Effector memory CD4-positive, alpha-beta T cell (primary cell): Measurements from ENCODE around the gene DLGAP4.

Experiments
- DNase-seq, 3 donors: peaks; one replicate each; pipeline ENCODE4 v3.0.0-alpha.2; 2020
- H3K27ac ChIP-seq: 2 replicates; pipeline ENCODE4 v1.7.0; 2013; ENCODE audit warnings: mild to moderate bottlenecking, low read length, moderate library complexity; ENCODE audit not compliant: insufficient read depth, poor library complexity, severe bottlenecking
- H3K27me3 ChIP-seq: replicated peaks from 2 replicates; pipeline ENCODE4 v1.7.0; 2013; ENCODE audit warnings: mild to moderate bottlenecking, low read length; ENCODE audit not compliant: insufficient read depth, control insufficient read depth, poor library complexity, severe bottlenecking
- H3K36me3 ChIP-seq: 2 replicates; pipeline ENCODE4 v1.7.0; 2013; ENCODE audit warnings: mild to moderate bottlenecking, low read length, moderate library complexity; ENCODE audit not compliant: control insufficient read depth, insufficient read depth
- H3K4me1 ChIP-seq: 2 replicates; pipeline ENCODE4 v1.7.0; 2013; ENCODE audit warnings: low read length, mild to moderate bottlenecking; ENCODE audit not compliant: control insufficient read depth, insufficient read depth, poor library complexity, severe bottlenecking
- H3K4me3 ChIP-seq: 2 replicates; pipeline ENCODE4 v1.7.0; 2013; ENCODE audit warnings: low read length, low read depth, mild to moderate bottlenecking; ENCODE audit not compliant: insufficient read depth, poor library complexity, severe bottlenecking
- H3K9me3 ChIP-seq: 2 replicates; pipeline ENCODE4 v1.7.0; 2013; ENCODE audit warnings: mild to moderate bottlenecking, low read length, moderate library complexity; ENCODE audit not compliant: control insufficient read depth

Gene DLGAP4

GRCh38 chr20:36333841-36334240, 27.7 kb downstream of the DLGAP4 start:
- H3K27ac ChIP-seq, result no peak overlapping the region
- H3K36me3 ChIP-seq, result no peaks in the 10 kb centered on the region
- H3K4me3 ChIP-seq, result no peak overlapping the region
- no peaks in the 10 kb centered on the region for H3K9me3 ChIP-seq
- H3K4me1 ChIP-seq, result no peaks in the 10 kb centered on the region
- no peak for DNase-seq
- peaks cover 8% of the 10 kb centered on the region for H3K27me3 ChIP-seq

DNA sequence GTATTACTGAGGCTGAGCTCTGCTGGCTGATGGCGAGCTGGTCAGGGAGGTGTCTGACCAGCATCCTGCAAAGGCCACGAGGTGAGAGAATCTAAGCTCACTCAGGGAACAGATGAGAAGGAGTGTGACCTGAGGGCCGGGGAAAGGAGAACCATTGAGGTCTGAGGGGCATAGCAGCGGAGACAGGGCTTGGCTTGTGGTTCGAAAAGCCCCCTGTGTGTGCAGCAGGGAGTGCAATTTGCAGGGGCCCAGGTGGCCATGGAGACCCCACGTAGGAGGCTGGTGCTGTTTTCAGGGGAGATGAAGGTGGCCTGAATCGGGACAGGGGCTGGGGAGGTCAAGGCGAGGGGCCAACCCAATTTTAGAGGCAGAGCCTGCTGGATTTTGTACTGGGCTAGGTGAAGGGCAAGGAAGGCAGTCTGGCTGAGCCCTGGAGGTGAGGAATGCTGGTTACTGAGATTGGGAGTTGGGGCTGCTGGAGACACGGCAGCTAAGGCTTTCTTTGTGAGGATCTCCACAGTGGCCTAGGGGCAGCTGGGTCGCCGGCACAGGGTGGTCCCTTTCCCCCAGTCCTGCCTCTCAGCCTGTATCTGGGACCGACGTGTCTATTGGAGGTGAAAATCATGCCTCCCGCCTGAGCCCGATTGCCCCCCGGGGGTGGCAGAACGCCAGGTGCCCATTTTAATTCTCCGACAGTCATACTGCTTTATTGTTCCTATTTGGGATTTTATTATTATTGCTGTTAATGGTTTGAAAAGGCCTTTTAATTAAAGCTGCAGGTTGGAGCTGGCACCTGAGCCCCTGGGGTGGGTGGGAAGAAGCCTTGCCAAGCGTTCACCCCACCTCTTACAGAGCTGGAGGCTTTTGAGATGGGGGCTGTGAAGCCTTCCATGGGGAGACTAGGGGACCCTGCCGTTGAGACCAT, 28.4 kb downstream of the DLGAP4 start:
- Histone ChIP-seq H3K27ac (no peak overlapping the region), H3K36me3 (no peaks in the 10 kb centered on the region), H3K4me3 (no peak overlapping the region), H3K27me3 (peaks cover 8% of the 10 kb centered on the region), H3K4me1 (no peaks in the 10 kb centered on the region), H3K9me3 (no peaks in the 10 kb centered on the region)
- DNase-seq, result no peak

- Histone ChIP-seq H3K4me1 (no peaks in the 10 kb centered on the region), H3K9me3 (no peaks in the 10 kb centered on the region), H3K27ac (no peak overlapping the region), H3K4me3 (no peak overlapping the region), H3K36me3 (no peaks in the 10 kb centered on the region), H3K27me3 (peaks cover 9% of the 10 kb centered on the region)
- no peak for DNase-seq
These were observed 29.2 kb downstream of the DLGAP4 start for GRCh38 chr20:36335206-36335870.

DNA sequence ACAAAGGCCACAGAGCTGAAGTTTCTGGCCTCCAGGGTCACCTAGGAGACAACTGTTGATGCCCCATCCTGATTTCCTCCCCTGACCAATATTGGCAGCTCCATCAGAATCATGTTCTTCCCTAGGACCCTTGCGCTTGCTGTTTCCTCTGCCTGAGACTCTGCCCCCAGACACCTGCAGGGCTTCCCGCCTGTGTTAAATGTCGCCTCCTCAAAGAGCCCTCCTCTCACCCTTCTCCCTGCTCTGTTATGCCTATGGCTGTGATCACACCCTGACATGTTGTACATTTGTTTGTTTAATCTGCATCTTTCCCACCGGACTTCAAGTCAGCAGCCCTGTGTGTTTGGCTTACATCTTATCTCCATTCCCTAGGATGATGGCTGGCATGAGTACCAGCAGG, 30.1 kb downstream of the DLGAP4 start:
- no peaks in the 10 kb centered on the region for H3K36me3 ChIP-seq
- peaks cover 12% of the 10 kb centered on the region for H3K27me3 ChIP-seq
- DNase-seq, result no peak
- no peak overlapping the region for H3K27ac ChIP-seq
- H3K4me1 ChIP-seq, result no peaks in the 10 kb centered on the region
- no peak overlapping the region for H3K4me3 ChIP-seq
- H3K9me3 ChIP-seq, result no peaks in the 10 kb centered on the region

- H3K27me3 ChIP-seq, result peaks cover 12% of the 10 kb centered on the region
- no peak overlapping the region for H3K27ac ChIP-seq
- no peaks in the 10 kb centered on the region for H3K9me3 ChIP-seq
- no peak overlapping the region for H3K4me3 ChIP-seq
- no peak for DNase-seq
- no peaks in the 10 kb centered on the region for H3K4me1 ChIP-seq
- H3K36me3 ChIP-seq, result no peaks in the 10 kb centered on the region
These were observed 31.0 kb downstream of the DLGAP4 start for GRCh38 chr20:36336954-36337704.

GRCh38 chr20:36337886-36338285, 31.7 kb downstream of the DLGAP4 start:
- Histone ChIP-seq H3K27ac (no peak overlapping the region), H3K36me3 (no peaks in the 10 kb centered on the region), H3K9me3 (no peaks in the 10 kb centered on the region), H3K27me3 (peaks cover 12% of the 10 kb centered on the region), H3K4me1 (no peaks in the 10 kb centered on the region), H3K4me3 (no peak overlapping the region)
- no peak for DNase-seq

GRCh38 chr20:36339646-36340592, 33.8 kb downstream of the DLGAP4 start:
- Histone ChIP-seq H3K9me3 (no peaks in the 10 kb centered on the region), H3K4me3 (no peak overlapping the region), H3K27ac (no peak overlapping the region), H3K36me3 (no peaks in the 10 kb centered on the region), H3K4me1 (no peaks in the 10 kb centered on the region), H3K27me3 (peaks cover 10% of the 10 kb centered on the region)
- DNase-seq, result no peak

- H3K4me1 ChIP-seq, result no peaks in the 10 kb centered on the region
- no peaks in the 10 kb centered on the region for H3K36me3 ChIP-seq
- DNase-seq, result no peak
- H3K27ac ChIP-seq, result no peak overlapping the region
- H3K27me3 ChIP-seq, result peaks cover 10% of the 10 kb centered on the region
- H3K4me3 ChIP-seq, result no peak overlapping the region
- H3K9me3 ChIP-seq, result no peaks in the 10 kb centered on the region
These were observed 34.5 kb downstream of the DLGAP4 start for GRCh38 chr20:36340593-36340990.

DNA sequence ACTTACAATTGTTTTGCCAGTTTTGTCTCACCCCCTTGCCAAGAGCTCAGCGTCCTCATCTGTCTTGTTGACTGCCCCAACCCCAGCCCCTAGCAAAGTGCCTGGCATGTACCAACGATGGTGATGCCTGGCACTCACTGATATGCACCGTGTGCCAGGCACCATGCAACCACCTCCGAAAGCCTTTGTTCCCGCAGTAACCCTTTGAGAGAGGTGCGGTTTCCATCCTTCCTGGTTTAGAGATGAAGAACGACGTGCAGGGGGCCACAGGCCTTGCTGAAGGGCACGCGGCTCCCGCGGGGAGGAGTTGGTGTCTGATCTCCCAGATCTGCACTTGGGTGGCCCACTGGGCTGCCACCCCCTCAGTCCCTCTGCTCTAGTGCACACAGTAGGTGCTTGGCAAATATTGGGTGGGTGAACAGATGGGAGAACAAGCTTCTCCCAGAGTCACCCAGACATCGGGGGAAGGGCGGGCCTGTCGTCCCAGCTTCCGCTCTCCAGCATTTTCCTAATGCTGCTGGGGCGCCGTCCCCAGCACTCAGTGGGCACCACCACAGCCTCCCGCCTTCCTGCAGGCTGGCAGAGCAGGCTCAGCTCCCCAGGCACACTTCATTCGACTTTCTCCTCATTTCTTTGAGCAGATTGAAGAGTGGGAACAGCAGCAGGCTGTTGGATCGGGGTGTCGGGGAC, 35.3 kb downstream of the DLGAP4 start:
- H3K27me3 ChIP-seq, result peaks cover 9% of the 10 kb centered on the region
- no peak overlapping the region for H3K27ac ChIP-seq
- H3K4me3 ChIP-seq, result no peak overlapping the region
- H3K9me3 ChIP-seq, result no peaks in the 10 kb centered on the region
- no peak for DNase-seq
- no peaks in the 10 kb centered on the region for H3K36me3 ChIP-seq
- no peaks in the 10 kb centered on the region for H3K4me1 ChIP-seq
